H1 (cell line): ENCODE measurements around the gene PRRT1. TPM values are rescaled to one million over a fixed set of nuclear protein-coding genes. Genes with fewer than 3 reads are reported as not detected.

Experiments
- CTCF ChIA-PET: fragments of 300-600 bp; sonication (Branson Sonifier 250); formaldehyde crosslinking; loops from one replicate; lab custom pipeline; 2021; ENCODE audit not compliant: partially characterized antibody; lab: Charles Lee
- POLR2A ChIA-PET: fragments of 300-600 bp; sonication (Branson Sonifier 250); formaldehyde crosslinking; loops from one replicate; lab custom pipeline; 2021; ENCODE audit warnings: inconsistent platforms; ENCODE audit not compliant: partially characterized antibody; lab: Charles Lee
- DNase-seq, 2 experiments: peaks; one replicate each; pipeline versions ENCODE4 v3.0.0 to v3.0.0-alpha.2; 2010 to 2022; ENCODE audit warnings: low spot score in 2 of 2, low read depth in 1 of 2, mixed read lengths in 1 of 2
- FAIRE-seq: peaks from 2 replicates; lab custom pipeline; 2011; peaks lifted over from hg19 to GRCh38; lab: Jason Lieb, UNC
- H2AFZ ChIP-seq: 2 replicates; pipeline ENCODE4 v1.8.1; 2012; ENCODE audit warnings: low read length, inconsistent platforms
- H2AK5ac ChIP-seq: 2 replicates; pipeline ENCODE4 v1.6.1; 2013; ENCODE audit warnings: low read depth, low read length
- H2BK120ac ChIP-seq: replicated peaks from 2 replicates; pipeline ENCODE3; 2013; ENCODE audit warnings: low read depth, low read length, inconsistent platforms
- H2BK12ac ChIP-seq: 2 replicates; pipeline ENCODE4 v1.6.1; 2013; ENCODE audit warnings: low read depth, low read length
- H2BK15ac ChIP-seq: 2 replicates; pipeline ENCODE4 v1.6.1; 2013; ENCODE audit warnings: low read length
- H2BK20ac ChIP-seq: 2 replicates; pipeline ENCODE4 v1.6.1; 2013; ENCODE audit warnings: low read length
- H2BK5ac ChIP-seq: 2 replicates; pipeline ENCODE4 v1.6.1; 2013; ENCODE audit warnings: low read depth, low read length
- H3K14ac ChIP-seq: 2 replicates; pipeline ENCODE4 v1.6.1; 2013; ENCODE audit warnings: inconsistent platforms; ENCODE audit not compliant: insufficient read length
- H3K18ac ChIP-seq: 2 replicates; pipeline ENCODE4 v1.6.1; 2013; ENCODE audit warnings: low read length; ENCODE audit errors: extremely low read depth
- H3K23ac ChIP-seq: 2 replicates; pipeline ENCODE4 v1.6.1; 2013; ENCODE audit warnings: inconsistent platforms; ENCODE audit not compliant: insufficient read length
- H3K23me2 ChIP-seq: 2 replicates; pipeline ENCODE4 v1.6.1; 2013; ENCODE audit warnings: low read depth, low read length
- H3K27ac ChIP-seq: 2 replicates; pipeline ENCODE4 v1.6.1; 2011; ENCODE audit warnings: low read depth, low read length, inconsistent platforms
- H3K27me3 ChIP-seq, 4 experiments: replicated peaks in 1 of 4; 1 replicate in 1 of 4; 2 replicates in 3 of 4; pipeline versions ENCODE4 v1.6.1 to v1.8.1; 2011 to 2013; ENCODE audit warnings: low read length in 3 of 4, mild to moderate bottlenecking in 3 of 4, inconsistent platforms in 2 of 4, mixed read lengths in 2 of 4, moderate library complexity in 1 of 4; ENCODE audit not compliant: control insufficient read depth in 3 of 4, insufficient read depth in 3 of 4; ENCODE audit errors: extremely low read depth in 1 of 4
- H3K36me3 ChIP-seq, 4 experiments: 2 replicates each; pipeline versions ENCODE4 v1.6.1 to v1.8.1; 2011 to 2013; ENCODE audit warnings: mild to moderate bottlenecking in 4 of 4, low read length in 3 of 4, moderate library complexity in 2 of 4, control low read depth in 1 of 4, inconsistent platforms in 1 of 4; ENCODE audit not compliant: insufficient read depth in 4 of 4, control insufficient read depth in 2 of 4
- H3K4ac ChIP-seq: replicated peaks from 2 replicates; pipeline ENCODE3; 2013; ENCODE audit warnings: low read length, low read depth, mixed read lengths, inconsistent platforms; ENCODE audit not compliant: insufficient read length
- H3K4me1 ChIP-seq, 4 experiments: replicated peaks in 1 of 4; 1 replicate in 1 of 4; 2 replicates in 3 of 4; pipeline versions ENCODE4 v1.6.1 to v1.8.1; 2011 to 2013; ENCODE audit warnings: low read length in 3 of 4, inconsistent platforms in 2 of 4, mixed read lengths in 1 of 4; ENCODE audit not compliant: insufficient read depth in 4 of 4, control insufficient read depth in 3 of 4
- H3K4me2 ChIP-seq, 2 experiments: 2 replicates each; pipeline versions ENCODE4 v1.6.1 to v1.8.1; 2011 to 2013; ENCODE audit warnings: low read depth in 2 of 2, low read length in 2 of 2, control low read depth in 1 of 2, inconsistent platforms in 1 of 2, mild to moderate bottlenecking in 1 of 2; ENCODE audit not compliant: insufficient read depth in 1 of 2
- H3K4me3 ChIP-seq, 4 experiments: fragments of 200-600, 300-600 bp in 1 of 4; sonication (generic), shearing (Covaris generic), sonication (Bioruptor Twin) in 1 of 4; 2 replicates each; pipeline versions ENCODE4 v1.5.1 to v1.8.1; 2011 to 2016; ENCODE audit warnings: low read length in 4 of 4, low read depth in 3 of 4, control low read depth in 2 of 4, inconsistent platforms in 2 of 4, mild to moderate bottlenecking in 2 of 4, mixed read lengths in 1 of 4, moderate library complexity in 1 of 4; ENCODE audit not compliant: insufficient read depth in 2 of 4; ENCODE audit errors: extremely low read depth in 1 of 4
- H3K56ac ChIP-seq: replicated peaks from 2 replicates; pipeline ENCODE3; 2013; ENCODE audit warnings: low read depth, mild to moderate bottlenecking, mixed read lengths, low read length, inconsistent platforms; ENCODE audit not compliant: insufficient read length
- H3K79me1 ChIP-seq: 2 replicates; pipeline ENCODE4 v1.6.1; 2013; ENCODE audit warnings: low read depth, low read length, control low read depth
- H3K79me2 ChIP-seq, 2 experiments: 2 replicates each; pipeline versions ENCODE4 v1.6.1 to v1.8.1; 2012 to 2013; ENCODE audit warnings: low read length in 2 of 2, mild to moderate bottlenecking in 2 of 2, inconsistent platforms in 1 of 2; ENCODE audit not compliant: insufficient read depth in 2 of 2, control insufficient read depth in 1 of 2
- H3K9ac ChIP-seq, 4 experiments: replicated peaks in 1 of 4; 1 replicate in 1 of 4; 2 replicates in 3 of 4; pipeline versions ENCODE4 v1.6.1 to v1.8.1; 2011 to 2013; ENCODE audit warnings: low read depth in 3 of 4, low read length in 3 of 4, control low read depth in 2 of 4, mild to moderate bottlenecking in 2 of 4, moderate library complexity in 2 of 4, inconsistent platforms in 1 of 4; ENCODE audit errors: extremely low read depth in 1 of 4
- H3K9me3 ChIP-seq, 2 experiments: 2 replicates each; pipeline versions ENCODE4 v1.6.1 to v1.8.1; 2012 to 2013; ENCODE audit warnings: mild to moderate bottlenecking in 2 of 2, moderate library complexity in 2 of 2, control low read depth in 1 of 2, inconsistent platforms in 1 of 2, low read depth in 1 of 2, low read length in 1 of 2, mixed read lengths in 1 of 2; ENCODE audit not compliant: insufficient read depth in 2 of 2
- H4K20me1 ChIP-seq, 2 experiments: replicated peaks in 1 of 2; 2 replicates each; pipeline versions ENCODE3 to v1.8.1; 2011 to 2013; ENCODE audit warnings: inconsistent platforms in 2 of 2, low read length in 2 of 2, mild to moderate bottlenecking in 1 of 2; ENCODE audit not compliant: insufficient read depth in 2 of 2, control insufficient read depth in 1 of 2
- H4K5ac ChIP-seq: 2 replicates; pipeline ENCODE4 v1.6.1; 2013; ENCODE audit warnings: low read length, low read depth, mixed read lengths, inconsistent platforms; ENCODE audit not compliant: insufficient read length
- H4K8ac ChIP-seq: 2 replicates; pipeline ENCODE4 v1.8.0; 2013; ENCODE audit warnings: mild to moderate bottlenecking, moderate library complexity, low read length, inconsistent platforms; ENCODE audit not compliant: insufficient read depth; ENCODE audit errors: extremely low read depth
- H4K91ac ChIP-seq: replicated peaks from 2 replicates; pipeline ENCODE3; 2013; ENCODE audit warnings: low read length, mixed read lengths, inconsistent platforms; ENCODE audit not compliant: insufficient read length
- BACH1 ChIP-seq: IDR thresholded peaks from 2 replicates; pipeline ENCODE4 v1.6.1; 2012; ENCODE audit warnings: low read length, improper control_type of control experiment
- BCL11A ChIP-seq, 2 experiments: IDR thresholded peaks; one replicate each; pipeline ENCODE4 v1.6.1; 2011; ENCODE audit warnings: low read depth in 2 of 2, low read length in 2 of 2, mild to moderate bottlenecking in 2 of 2
- CBX8 ChIP-seq: fragments of 300-800, 300-1000 bp; sonication (generic); IDR thresholded peaks from 2 replicates; pipeline ENCODE4 v1.7.1; 2016; ENCODE audit warnings: low read depth, low read length, borderline replicate concordance
- FOSL1 ChIP-seq: IDR thresholded peaks from 2 replicates; pipeline ENCODE4 v1.6.1; 2011; ENCODE audit warnings: mild to moderate bottlenecking, low read depth, low read length, moderate library complexity; ENCODE audit not compliant: insufficient read depth
- GTF2F1 ChIP-seq: IDR thresholded peaks from 2 replicates; pipeline ENCODE4 v1.6.1; 2012; ENCODE audit warnings: low read depth, low read length, improper control_type of control experiment, borderline replicate concordance
- JUN ChIP-seq: IDR thresholded peaks from 2 replicates; pipeline ENCODE4 v1.6.1; 2011; ENCODE audit warnings: low read depth, mild to moderate bottlenecking, improper control_type of control experiment, low read length
- POLR2A ChIP-seq, 2 experiments: IDR thresholded peaks; 1 replicate in 1 of 2; 2 replicates in 1 of 2; pipeline ENCODE4 v1.6.1; 2011; ENCODE audit warnings: low read depth in 2 of 2, low read length in 2 of 2, mild to moderate bottlenecking in 2 of 2; ENCODE audit errors: control extremely low read depth in 1 of 2
- POLR2AphosphoS5 ChIP-seq: IDR thresholded peaks from 2 replicates; pipeline ENCODE4 v1.6.1; 2011; ENCODE audit warnings: low read depth, low read length
- RFX5 ChIP-seq: IDR thresholded peaks from 2 replicates; pipeline ENCODE4 v1.6.1; 2011; ENCODE audit warnings: low read depth, low read length, improper control_type of control experiment, borderline replicate concordance
- SIN3A ChIP-seq, 2 experiments: IDR thresholded peaks in 1 of 2; conservative IDR thresholded peaks in 1 of 2; 2 replicates each; pipeline ENCODE4 v1.6.1; 2011 to 2012; ENCODE audit warnings: low read length in 2 of 2, improper control_type of control experiment in 1 of 2, low read depth in 1 of 2, mild to moderate bottlenecking in 1 of 2
- WGBS, 2 experiments: shearing (Covaris generic) in 1 of 2; methylation state at CpG; one replicate each; pipeline versions ENCODE4 v1.1.6 to v1.1.7; 2013 to 2015; ENCODE audit warnings: low lambda C conversion rate in 2 of 2, mixed read lengths in 2 of 2, inconsistent platforms in 1 of 2, low coverage in 1 of 2, missing lambda C conversion rate in 1 of 2; ENCODE audit not compliant: insufficient replicate concordance in 2 of 2, insufficient coverage in 1 of 2, insufficient read length in 1 of 2; ENCODE audit errors: extremely low coverage in 1 of 2, missing lambda C conversion rate in 1 of 2; 5-methylcytosine and 5-hydroxymethylcytosine counted together
- polyA plus RNA-seq, 7 experiments: library from polyadenylated mRNA; depleted of rRNA in 3 of 7; stranded (reverse) in 5 of 7; unstranded in 2 of 7; fragments of >200 nt in 5 of 7; fragments of 200-250 nt in 2 of 7; gene quantifications; 1 replicate in 5 of 7; 2 replicates in 1 of 7; 4 replicates in 1 of 7; pipeline versions ENCODE4 v1.2.1 to v1.2.3, GENCODE V29; 2011 to 2013; ENCODE audit warnings: missing spikeins in 2 of 7, mixed read lengths in 2 of 7
- total RNA-seq: library from RNA; stranded (reverse); fragmentation: NEBNext Ultra II Directional; extraction: Animal tissue kit (Norgen Biotek cat#: 25700); gene quantifications from 2 replicates; pipeline ENCODE4 v1.2.1, GENCODE V29; 2021

PRRT1 gene
- total and polyA plus RNA-seq, 2 of the 8 experiments (the other 6 are each of a cell fraction or from before 2014, with no cell fraction given) = 0.71 to 2.8 TPM

- Histone ChIP-seq H2AFZ (no peak overlapping the region), H3K23me2 (peaks cover 19% of the 10 kb centered on the region), H3K14ac (no peak overlapping the region), H4K20me1 (peaks cover 8 to 9% of the 10 kb centered on the region in 2 experiments), H2BK120ac (no peak overlapping the region), H2BK12ac (no peak overlapping the region), H2AK5ac (peak overlapping the region; percentile 17; the same call in 1 of the 2 replicates), H4K91ac (no peak overlapping the region), H4K5ac (no peak overlapping the region), H3K36me3 (peaks cover 4 to 26% (median 25%) of the 10 kb centered on the region in 4 experiments), H3K4ac (no peak overlapping the region), H3K9ac (no peak overlapping the region; a peak in 1 of 7 replicates), H2BK5ac (0 out of 2 replicates have a peak overlapping the region, but pooled peaks have one; percentile 19), H3K56ac (no peak overlapping the region), H4K8ac (no peak overlapping the region), H3K9me3 (no peaks in the 10 kb centered on the region), H3K27ac (no peak overlapping the region), H3K4me2 (peak overlapping the region; percentile 6 to 32; a peak in 2 of 4 replicates), H3K4me3 (no peak overlapping the region), H3K18ac (no peak overlapping the region), H2BK20ac (no peak overlapping the region), H3K4me1 (peaks cover 3 to 13% (median 9%) of the 10 kb centered on the region in 4 experiments; a peak in 5 of 7 replicates), H3K79me2 (peaks cover 13 to 38% of the 10 kb centered on the region in 2 experiments), H3K23ac (no peak overlapping the region), H3K79me1 (peaks cover 4% of the 10 kb centered on the region; the same call in 1 of the 2 replicates), H2BK15ac (no peak overlapping the region), H3K27me3 (no peaks in the 10 kb centered on the region)
- TF ChIP-seq JUN (no peak), FOSL1 (no peak), BCL11A (IDR thresholded peaks at IDR 0.05; ENCODE audit: low read depth in 2 of 2, low read length in 2 of 2) (no peak), SIN3A (conservative IDR thresholded peaks at IDR 0.05 in 1 of 2, IDR thresholded peaks at IDR 0.05 in 1 of 2; ENCODE audit: low read depth in 1 of 2, low read length in 2 of 2) (no peak), BACH1 (no peak), CBX8 (no peak), POLR2AphosphoS5 (no peak), POLR2A (IDR thresholded peaks at IDR 0.05; ENCODE audit: control extremely low read depth in 1 of 2, low read depth in 2 of 2, low read length in 2 of 2) (no peak), RFX5 (no peak), GTF2F1 (no peak)
- WGBS, 2 experiments = 67% methylated on average over 4 of the region's 4 CpGs; no CpG with 5 or more reads in 1 of the 2 experiments
- no peak for FAIRE-seq
- DNase-seq = no peak
- ChIA-PET POLR2A (interaction anchor here (0.8 to 2.3 kb wide), 5 partner anchors 9 to 44 kb away, joined by 4 to 10 read pairs (median 6); partner anchors contain the start of gene EGFL8), CTCF (interaction anchor here (0.9 to 2.4 kb wide), 5 partner anchors 24 to 55 kb away, joined by 3 to 7 read pairs (median 3); partner anchors contain the start of gene FKBPL)
Observed at GRCh38 chr6:32173051-32173727, 21.4 kb upstream of the PRRT1 start.
